Inflammatory macrophage treated with lipopolysaccharide for 4 hours (primary cell): ENCODE data around the gene SMIM5.
"Not testable (repeated sequence)": the region's sequence is repeated elsewhere in the genome, so short reads cannot be mapped to it uniquely, and the experiment has no call there.

Experiments used
- DNase-seq: peaks from one replicate; pipeline ENCODE4 v3.0.0-alpha.2; 2020

The SMIM5 gene

DNA sequence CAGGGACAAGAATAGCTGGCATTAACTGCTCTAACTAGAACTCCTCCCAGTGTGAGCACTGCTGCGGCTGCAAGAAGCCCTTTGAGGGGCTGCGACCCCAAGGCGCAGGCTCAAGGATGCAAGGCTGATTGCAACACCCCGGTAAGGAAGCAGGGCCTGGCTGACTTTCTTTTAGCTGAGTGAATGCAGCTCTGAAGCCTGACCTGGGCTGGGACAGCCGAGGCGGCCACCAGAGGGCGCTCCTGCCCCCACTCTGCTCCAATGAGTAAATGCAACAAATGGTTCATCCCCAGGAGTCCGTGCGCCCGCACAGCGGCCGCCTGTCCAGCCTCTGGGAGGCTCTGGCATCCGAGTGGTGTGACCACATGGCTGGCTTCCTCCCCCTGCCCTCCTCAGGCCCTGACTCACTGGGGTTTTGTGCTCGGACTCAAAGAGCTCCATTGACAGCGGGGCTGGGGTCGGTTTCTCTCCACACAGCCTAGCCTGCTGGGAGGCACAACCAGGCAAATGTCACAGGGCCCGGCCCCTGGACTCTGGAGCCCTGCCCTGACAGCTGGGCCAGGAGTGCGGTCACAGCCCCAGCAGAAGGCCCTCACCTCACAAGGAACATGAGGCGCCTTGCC, at the start of gene SMIM5:
TSS of gene SMIM5 (plus strand) at position 572 of the 623 bp plus-strand sequence. CDS start 6,768 bp downstream, outside the sequence.
- peak; percentile 60 for DNase-seq

GRCh38 chr17:75584849-75585175, 48.4 kb upstream of the SMIM5 start:
- DNase-seq, result no peak

GRCh38 chr17:75587675-75588595, 45.3 kb upstream of the SMIM5 start, which contains the start of gene MYO15B:
Gene MYO15B, plus strand, starts transcription at chr17:75587800. Its CDS starts 258 bp downstream, at chr17:75588058.
- peak; percentile 65 for DNase-seq

- no peak for DNase-seq
These were observed 44.6 kb upstream of the SMIM5 start for GRCh38 chr17:75588596-75589011.

DNA sequence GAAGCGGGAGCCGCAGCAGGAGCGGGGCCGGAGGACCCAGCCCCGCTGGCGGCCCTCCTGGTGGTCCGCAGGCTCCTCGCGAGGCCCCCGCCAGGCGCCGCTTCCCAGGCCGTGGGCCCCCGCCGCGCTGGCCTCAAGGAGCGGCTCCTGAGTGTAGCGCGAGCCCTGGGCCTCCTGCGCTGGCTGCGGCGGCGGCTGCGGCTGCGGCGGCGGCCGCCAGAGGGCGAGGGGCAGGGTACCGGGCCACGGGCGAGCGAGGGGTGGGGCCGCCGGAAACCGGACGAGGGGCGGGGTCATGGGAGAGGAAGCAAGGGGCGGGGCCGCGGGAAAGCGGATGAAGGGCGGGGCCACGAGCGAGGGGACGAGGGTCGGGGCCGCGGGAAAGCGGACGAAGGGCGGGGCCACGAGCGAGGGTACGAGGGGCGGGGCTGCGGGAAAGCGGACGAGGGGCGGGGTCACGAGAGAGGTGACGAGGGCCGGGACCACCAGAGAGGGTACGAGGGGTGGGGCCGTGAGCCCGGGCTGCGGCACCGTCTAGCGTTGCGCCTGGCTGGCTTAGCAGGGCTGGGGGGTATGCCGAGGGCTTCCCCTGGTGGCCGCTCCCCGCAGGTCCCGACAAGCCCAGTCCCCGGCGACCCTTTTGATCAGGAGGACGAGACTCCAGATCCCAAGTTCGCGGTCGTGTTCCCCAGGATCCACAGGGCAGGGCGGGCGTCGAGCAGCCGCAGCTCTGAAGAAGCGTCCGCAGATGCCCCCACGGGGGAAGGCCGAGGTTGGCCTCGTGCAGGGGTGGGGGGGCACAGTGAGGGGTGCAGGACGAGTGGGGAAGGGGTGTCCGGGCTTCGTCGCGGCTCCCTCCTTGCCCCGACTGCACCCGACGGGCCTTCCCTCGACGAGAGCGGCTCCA, 44.0 kb upstream of the SMIM5 start:
- DNase-seq, result peak; percentile 90

DNA sequence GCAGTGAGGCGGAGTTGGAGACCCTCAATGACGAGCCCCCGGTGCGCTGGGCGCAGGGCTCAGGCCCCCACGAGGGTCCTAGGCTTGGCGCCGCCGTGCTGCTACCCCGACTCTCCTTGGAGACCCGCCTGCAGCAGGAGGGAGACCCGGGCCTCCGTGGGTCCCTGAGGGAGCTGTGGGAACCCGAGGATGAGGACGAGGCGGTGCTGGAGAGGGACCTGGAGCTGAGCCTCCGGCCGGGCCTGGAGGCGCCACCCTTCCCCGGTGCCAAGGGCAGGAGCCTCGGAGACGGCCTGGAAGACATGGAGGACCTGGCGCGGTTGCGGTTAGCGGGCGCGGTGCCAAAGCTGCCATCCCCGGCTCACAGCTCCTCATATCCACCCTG, 43.3 kb upstream of the SMIM5 start:
- DNase-seq, result no peak

DNA sequence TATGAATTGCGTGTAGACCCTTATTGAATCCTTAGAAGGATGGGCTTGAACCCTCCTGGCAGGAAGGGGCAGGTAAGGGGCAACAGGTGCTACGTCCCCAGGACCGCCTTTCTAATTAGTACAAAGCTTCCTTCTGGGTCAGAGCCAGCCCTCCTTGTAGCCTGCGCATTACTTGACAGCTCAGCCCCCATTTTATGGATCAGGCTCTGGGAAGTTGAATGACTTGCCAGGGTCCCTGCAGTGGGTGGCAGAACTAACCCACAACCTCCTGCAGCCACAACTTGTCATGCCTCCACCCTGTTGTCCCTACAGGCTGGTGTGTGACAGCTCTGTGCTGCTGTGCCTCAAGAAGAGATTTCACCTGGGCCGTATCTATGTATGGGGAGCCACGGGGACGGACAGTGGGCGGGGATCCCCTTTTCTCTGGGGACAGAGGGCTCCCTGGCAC, 42.9 kb upstream of the SMIM5 start:
- DNase-seq, result no peak

- DNase-seq, result no peak
These were observed 42.1 kb upstream of the SMIM5 start for GRCh38 chr17:75590849-75591721.

GRCh38 chr17:75591722-75592302, 41.4 kb upstream of the SMIM5 start:
- DNase-seq, result no peak

GRCh38 chr17:75592348-75593020, 40.8 kb upstream of the SMIM5 start:
- no peak for DNase-seq

- not testable (repeated sequence) for DNase-seq
These were observed 39.8 kb upstream of the SMIM5 start for GRCh38 chr17:75593430-75593829.

GRCh38 chr17:75594499-75595283, 38.5 kb upstream of the SMIM5 start:
- DNase-seq, result no peak

DNA sequence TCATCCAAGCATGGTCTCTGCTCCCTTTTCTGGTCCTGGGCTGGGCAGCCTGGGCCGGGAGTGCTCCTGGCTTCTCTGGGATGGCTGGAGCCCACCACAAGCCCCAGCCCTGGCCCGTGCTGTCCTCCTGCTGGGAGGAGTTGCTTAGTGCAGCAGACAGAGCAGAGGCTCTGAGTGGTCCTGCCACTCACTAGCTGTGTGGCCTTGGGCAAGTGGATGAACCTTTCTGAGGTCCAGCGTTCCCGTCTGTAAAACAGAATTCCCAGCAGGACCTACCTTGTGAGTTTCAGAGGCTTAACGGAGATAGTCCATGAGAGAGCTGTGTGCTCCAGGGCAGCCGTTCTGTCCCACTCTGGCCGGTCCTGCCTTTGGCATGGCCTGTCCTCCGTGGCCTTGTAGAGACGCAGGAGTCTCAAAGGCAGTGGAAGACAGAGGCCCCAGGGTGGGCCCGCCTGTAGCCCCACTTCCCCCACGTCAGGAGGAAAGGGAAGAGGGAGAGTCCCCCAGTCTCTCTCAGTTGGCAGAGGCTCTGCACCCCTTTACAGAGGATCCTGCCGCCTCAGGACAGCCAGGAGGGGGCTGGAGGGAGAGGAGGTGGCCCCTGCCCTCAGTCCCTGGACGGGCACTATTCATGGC, 37.8 kb upstream of the SMIM5 start:
- DNase-seq, result no peak

DNA sequence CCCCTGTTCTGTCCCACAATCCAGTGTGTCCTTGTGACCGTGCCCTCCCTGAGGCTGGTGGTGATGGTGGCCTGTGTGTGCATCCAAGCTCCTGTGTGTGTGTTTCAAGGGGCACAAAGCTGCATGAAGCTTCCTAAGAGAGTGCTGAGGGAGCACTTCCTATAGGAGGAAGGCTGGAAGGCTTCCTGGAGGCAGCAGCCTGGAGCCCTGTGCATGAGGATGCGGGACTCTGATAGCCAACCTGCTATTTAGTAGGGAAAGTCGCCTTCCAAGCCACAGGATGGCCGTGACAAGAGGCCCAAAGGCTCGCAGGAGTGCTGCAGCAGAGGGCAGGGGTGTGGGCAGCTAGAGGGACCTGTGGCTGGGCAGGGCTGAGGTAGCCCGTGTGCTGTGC, 37.3 kb upstream of the SMIM5 start:
- no peak for DNase-seq

DNA sequence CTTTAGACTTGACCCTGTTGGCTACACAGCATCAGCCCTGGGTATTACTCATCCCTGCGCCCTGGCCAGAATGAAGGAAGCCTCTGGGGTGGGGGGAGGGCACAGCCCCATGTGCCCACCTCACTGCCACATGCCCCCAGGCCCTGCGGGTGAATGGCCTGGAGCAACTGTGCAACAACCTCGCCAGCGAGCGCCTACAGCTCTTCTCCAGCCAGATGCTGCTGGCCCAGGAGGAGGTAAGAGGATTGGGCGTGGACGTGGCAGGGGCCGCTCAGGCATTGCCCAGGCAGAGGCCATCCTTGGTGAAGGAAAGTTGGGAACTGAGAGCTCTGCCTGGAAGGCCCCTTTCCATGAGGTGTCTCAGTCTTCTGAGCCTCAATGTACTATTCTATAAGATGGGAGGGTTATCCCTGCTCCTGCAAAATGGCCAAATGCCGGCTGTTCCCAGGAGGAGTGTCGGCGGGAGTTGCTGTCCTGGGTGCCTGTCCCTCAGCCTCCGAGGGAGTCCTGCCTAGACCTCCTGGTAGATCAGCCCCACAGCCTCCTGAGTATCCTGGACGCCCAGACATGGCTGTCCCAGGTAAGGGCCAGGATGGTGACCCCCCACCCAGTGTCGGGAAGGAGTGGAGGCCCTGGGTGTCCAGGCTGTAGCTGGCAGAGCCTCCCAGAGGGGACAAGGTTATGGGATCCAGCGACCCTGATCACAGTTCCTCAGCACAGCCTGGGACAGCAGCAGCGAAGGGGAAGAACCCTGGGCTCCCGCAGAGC, 36.7 kb upstream of the SMIM5 start:
- no peak for DNase-seq

DNA sequence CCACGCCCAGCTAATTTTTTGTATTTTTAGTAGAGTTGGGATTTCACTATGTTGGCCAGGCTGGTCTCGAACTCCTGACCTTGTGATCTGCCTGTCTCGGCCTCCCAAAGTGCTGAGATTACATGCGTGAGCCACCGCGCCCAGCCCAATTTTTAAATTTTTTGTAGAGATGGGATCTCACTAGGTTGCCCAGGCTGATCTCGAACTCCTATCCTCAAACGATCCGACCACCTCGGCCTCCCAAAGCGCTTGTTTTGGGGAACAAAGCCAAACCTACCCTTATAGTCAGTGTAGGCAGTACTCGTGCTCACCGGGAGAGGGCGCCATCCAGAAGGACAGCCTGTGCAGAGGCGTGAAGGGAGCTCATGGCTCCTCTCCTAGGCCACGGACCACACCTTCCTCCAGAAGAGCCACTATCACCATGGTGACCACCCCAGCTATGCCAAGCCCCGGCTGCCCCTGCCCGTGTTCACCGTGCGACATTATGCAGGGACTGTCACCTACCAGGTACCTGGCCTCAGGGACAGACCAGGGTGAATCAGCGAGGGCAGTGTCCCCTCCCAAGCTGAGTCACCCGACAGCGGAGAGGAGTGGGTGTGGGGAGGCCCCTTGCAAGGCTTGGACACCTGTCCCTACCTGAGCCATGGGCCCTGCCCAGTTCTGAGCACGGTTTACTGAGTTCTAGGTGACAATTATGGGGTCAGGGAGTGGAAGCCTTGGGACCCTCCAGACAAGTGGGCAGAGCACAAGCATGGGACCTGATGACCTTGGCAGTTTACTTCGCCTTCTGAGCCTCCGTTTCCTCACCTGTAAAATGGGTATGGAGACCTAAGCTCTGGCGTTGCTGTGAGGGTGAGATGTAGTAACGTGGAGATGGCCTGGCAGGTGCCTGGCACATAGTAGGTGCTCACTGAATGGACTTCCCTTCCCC, 31.9 kb upstream of the SMIM5 start:
- peak; percentile 44 for DNase-seq

DNA sequence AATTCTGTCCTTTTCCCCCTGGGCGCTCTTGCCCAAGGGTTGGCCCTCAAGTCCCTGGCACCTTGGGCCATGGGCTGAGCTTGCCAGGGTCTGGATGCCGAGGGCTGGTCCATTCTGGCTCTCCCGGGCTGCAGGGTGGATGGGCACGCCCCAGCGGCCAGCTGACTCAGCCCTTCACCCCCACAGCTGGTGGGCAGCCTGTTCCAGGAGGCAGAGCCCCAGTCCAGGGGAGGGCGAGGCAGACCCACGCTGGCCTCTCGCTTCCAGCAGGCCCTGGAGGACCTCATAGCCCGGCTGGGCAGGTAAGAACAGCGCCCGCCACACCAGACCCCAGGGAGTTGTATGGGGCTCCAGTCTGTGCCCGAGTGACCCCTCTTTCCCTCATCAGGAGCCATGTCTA, 30.6 kb upstream of the SMIM5 start:
- no peak for DNase-seq

GRCh38 chr17:75603123-75603522, 30.1 kb upstream of the SMIM5 start:
- DNase-seq, result no peak
